B cell (primary cell): ENCODE data around the gene NDOR1.

Experiments
- CTCF ChIP-seq: fragments of 200-600 bp; IDR thresholded peaks from one replicate; pipeline ENCODE4 v1.8.0; 2022; ENCODE audit warnings: antibody characterized with exemption, mild to moderate bottlenecking
- EZH2 ChIP-seq: IDR thresholded peaks from 2 replicates; pipeline ENCODE4 v1.6.1; 2012; ENCODE audit warnings: borderline replicate concordance, low read depth, mild to moderate bottlenecking, moderate library complexity, low read length; ENCODE audit not compliant: insufficient read depth, poor library complexity, severe bottlenecking

- TF ChIP-seq CTCF (no peak), EZH2 (no peak)
These were observed 5.9 kb upstream of the NDOR1 start for GRCh38 chr9:137199411-137200121.
